IMR-90 (cell line): ENCODE results near the gene GGACT. TPM values are rescaled to one million over a fixed set of nuclear protein-coding genes. Genes with fewer than 3 reads are reported as not detected.

Experiments used
- ATAC-seq: fragments of 200-7000 bp; cut with Tn5 transposase; 2 replicates; pipeline ENCODE4 v1.9.1; 2020; ENCODE audit warnings: low read depth, mild to moderate bottlenecking, moderate library complexity
- BruUV-seq: library from RNA; stranded (reverse); fragments of 400-500 nt; replicated peaks from 2 replicates; lab custom pipeline; 2021; lab: Mats Ljungman, UMichigan
- CTCF ChIA-PET: fragments of 300-600 bp; formaldehyde crosslinking; extraction: SDS; loops from one replicate; lab custom pipeline; 2021; ENCODE audit warnings: antibody characterized with exemption; lab: Yijun Ruan, JAX
- POLR2A ChIA-PET: fragments of 300-600 bp; sonication (Branson Sonifier 250); formaldehyde crosslinking; loops from one replicate; lab custom pipeline; 2022; ENCODE audit warnings: antibody characterized with exemption; ENCODE audit not compliant: unreplicated experiment; lab: Charles Lee
- DNase-seq: peaks from one replicate; pipeline ENCODE4 v3.0.0; 2013
- H2AFZ ChIP-seq: replicated peaks from 2 replicates; pipeline ENCODE3; 2013; ENCODE audit warnings: low read length, mild to moderate bottlenecking; ENCODE audit not compliant: poor library complexity
- H2AK5ac ChIP-seq: 2 replicates; pipeline ENCODE4 v1.6.1; 2013; ENCODE audit warnings: low read depth, low read length, inconsistent platforms
- H2AK9ac ChIP-seq: replicated peaks from 2 replicates; pipeline ENCODE3; 2013; ENCODE audit warnings: mild to moderate bottlenecking, low read depth, low read length, moderate library complexity; ENCODE audit not compliant: poor library complexity
- H2BK120ac ChIP-seq: 2 replicates; pipeline ENCODE4 v1.6.1; 2013; ENCODE audit warnings: low read depth, low read length, inconsistent platforms
- H2BK15ac ChIP-seq: 3 replicates; pipeline ENCODE4 v1.6.1; 2013; ENCODE audit warnings: low read depth, low read length, inconsistent platforms
- H2BK20ac ChIP-seq: 2 replicates; pipeline ENCODE4 v1.6.1; 2013; ENCODE audit warnings: low read depth, mild to moderate bottlenecking, inconsistent platforms, low read length, moderate library complexity
- H2BK5ac ChIP-seq: 2 replicates; pipeline ENCODE4 v1.6.1; 2013; ENCODE audit warnings: mild to moderate bottlenecking, low read depth, low read length, inconsistent platforms; ENCODE audit not compliant: poor library complexity, severe bottlenecking
- H3K14ac ChIP-seq: replicated peaks from 2 replicates; pipeline ENCODE4 v1.6.1; 2013; ENCODE audit warnings: low read depth, low read length, inconsistent platforms
- H3K18ac ChIP-seq: 2 replicates; pipeline ENCODE4 v1.6.1; 2013; ENCODE audit warnings: low read depth, low read length, control low read depth
- H3K23ac ChIP-seq: 2 replicates; pipeline ENCODE4 v1.6.1; 2013; ENCODE audit warnings: low read depth, low read length, inconsistent platforms
- H3K27ac ChIP-seq: 2 replicates; pipeline ENCODE4 v1.5.1; 2013; ENCODE audit warnings: mild to moderate bottlenecking, control low read depth, low read length; ENCODE audit not compliant: insufficient read depth
- H3K27me3 ChIP-seq: 2 replicates; pipeline ENCODE4 v1.6.1; 2013; ENCODE audit warnings: low read length; ENCODE audit not compliant: control insufficient read depth, insufficient read depth
- H3K36me3 ChIP-seq: 2 replicates; pipeline ENCODE4 v1.6.1; 2013; ENCODE audit warnings: low read length, mixed read lengths; ENCODE audit not compliant: control insufficient read depth, insufficient read depth
- H3K4ac ChIP-seq: 2 replicates; pipeline ENCODE4 v1.6.1; 2013; ENCODE audit warnings: low read depth, low read length, inconsistent platforms
- H3K4me1 ChIP-seq: 2 replicates; pipeline ENCODE4 v1.6.1; 2013; ENCODE audit warnings: low read length, mixed read lengths; ENCODE audit not compliant: control insufficient read depth, insufficient read depth
- H3K4me2 ChIP-seq: 2 replicates; pipeline ENCODE4 v1.6.1; 2013; ENCODE audit warnings: low read depth, mild to moderate bottlenecking, control low read depth, low read length, moderate library complexity
- H3K4me3 ChIP-seq: 2 replicates; pipeline ENCODE4 v1.5.1; 2013; ENCODE audit warnings: low read depth, mild to moderate bottlenecking, control low read depth, low read length, moderate library complexity; ENCODE audit not compliant: insufficient read depth
- H3K56ac ChIP-seq: 2 replicates; pipeline ENCODE4 v1.6.1; 2013; ENCODE audit warnings: low read length, inconsistent platforms; ENCODE audit not compliant: insufficient read depth; ENCODE audit errors: extremely low read depth
- H3K79me1 ChIP-seq, 2 experiments: 2 replicates each; pipeline ENCODE4 v1.6.1; 2013; ENCODE audit warnings: low read length in 2 of 2, inconsistent platforms in 1 of 2, low read depth in 1 of 2
- H3K9ac ChIP-seq: 2 replicates; pipeline ENCODE4 v1.6.1; 2013; ENCODE audit warnings: low read depth, low read length, control low read depth
- H3K9me1 ChIP-seq: 2 replicates; pipeline ENCODE4 v1.6.1; 2013; ENCODE audit warnings: low read length, inconsistent platforms; ENCODE audit not compliant: insufficient read depth
- H3K9me3 ChIP-seq: 2 replicates; pipeline ENCODE4 v1.6.1; 2013; ENCODE audit warnings: low read length; ENCODE audit not compliant: control insufficient read depth, insufficient read depth
- H4K20me1 ChIP-seq: 2 replicates; pipeline ENCODE4 v1.6.1; 2013; ENCODE audit warnings: low read length, inconsistent platforms; ENCODE audit not compliant: insufficient read depth
- H4K5ac ChIP-seq: 2 replicates; pipeline ENCODE4 v1.6.1; 2013; ENCODE audit warnings: mild to moderate bottlenecking, low read depth, low read length, control low read depth
- H4K8ac ChIP-seq, 2 experiments: 2 replicates each; pipeline ENCODE4 v1.6.1; 2013; ENCODE audit warnings: low read depth in 2 of 2, low read length in 2 of 2, control low read depth in 1 of 2, inconsistent platforms in 1 of 2
- H4K91ac ChIP-seq: 2 replicates; pipeline ENCODE4 v1.6.1; 2013; ENCODE audit warnings: low read depth, low read length, inconsistent platforms; ENCODE audit not compliant: insufficient read depth
- BHLHE40 ChIP-seq: fragments of 150-350 bp; IDR thresholded peaks from 2 replicates; pipeline ENCODE4 v1.6.1; 2016; ENCODE audit warnings: mild to moderate bottlenecking, low read depth, low read length
- POLR2A ChIP-seq: IDR thresholded peaks from 2 replicates; pipeline ENCODE4 v1.6.1; 2012; ENCODE audit warnings: mild to moderate bottlenecking, low read depth, low read length
- RAD21 ChIP-seq: IDR thresholded peaks from 2 replicates; pipeline ENCODE4 v1.6.1; 2012; ENCODE audit warnings: low read length, improper control_type of control experiment
- RCOR1 ChIP-seq: IDR thresholded peaks from 2 replicates; pipeline ENCODE4 v1.6.1; 2012; ENCODE audit warnings: mild to moderate bottlenecking, low read length, improper control_type of control experiment; ENCODE audit not compliant: insufficient replicate concordance
- RFX5 ChIP-seq: IDR thresholded peaks from 2 replicates; pipeline ENCODE4 v1.8.0; 2012; ENCODE audit warnings: low read depth, mild to moderate bottlenecking, low read length, moderate library complexity
- WGBS, 2 experiments: methylation state at CpG; one replicate each; pipeline versions ENCODE4 v1.1.5 to v1.1.7; 2013; ENCODE audit warnings: missing lambda C conversion rate in 2 of 2; ENCODE audit not compliant: insufficient read length in 1 of 2; ENCODE audit errors: extremely low coverage in 2 of 2; 5-methylcytosine and 5-hydroxymethylcytosine counted together
- dilution Hi-C: fragments of 300-500 bp; cut with HindIII; formaldehyde crosslinking; loops from one replicate; pipeline ENCODE4 v1.14.3; 2018; ENCODE audit warnings: low sequenced_read_pairs; ENCODE audit not compliant: unreplicated experiment
- in situ Hi-C: fragments of 300-500 bp; cut with MboI; formaldehyde crosslinking; loops from 3 replicates; pipeline ENCODE4 v1.14.3; 2019; ENCODE audit warnings: low sequenced_read_pairs, inconsistent platforms, mixed read lengths
- intact Hi-C: fragments of 100-400 bp; cut with micrococcal nuclease; formaldehyde crosslinking; loops from 2 replicates; pipeline ENCODE4 v1.10.0; 2022
- polyA plus RNA-seq, 3 experiments: library from polyadenylated mRNA; depleted of rRNA; stranded (reverse); fragments of >200 nt; gene quantifications; 2 replicates each; pipeline ENCODE4 v1.2.3, GENCODE V29; 2012; ENCODE audit warnings: low replicate concordance in 1 of 3
- total RNA-seq: library from RNA; depleted of rRNA; stranded (reverse); fragments of >200 nt; gene quantifications from 2 replicates; pipeline ENCODE4 v1.2.3, GENCODE V29; 2012

The GGACT gene
- total and polyA plus RNA-seq, 2 of the 4 experiments (the other 2 are of a cell fraction): 2.0 to 2.6 TPM

DNA sequence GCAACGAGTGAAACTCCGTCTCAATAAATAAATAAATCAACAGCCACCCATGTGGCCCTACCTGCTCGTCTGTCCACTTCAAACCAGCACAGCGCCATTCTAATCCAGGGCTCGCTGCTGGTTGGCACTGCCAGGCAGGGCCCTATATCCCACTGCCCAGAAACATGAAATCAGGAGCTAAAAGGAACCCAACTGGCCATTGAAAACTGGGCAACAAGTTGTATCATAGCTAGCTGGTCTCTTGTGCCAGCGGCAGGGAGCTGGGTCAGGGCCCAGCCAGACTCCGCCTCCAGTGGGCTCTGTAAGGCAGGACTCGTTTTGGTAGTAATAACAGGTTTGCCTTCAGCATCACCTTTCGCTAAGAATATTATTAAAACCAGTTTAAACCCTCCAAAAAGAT, 39.3 kb downstream of the GGACT start:
- H3K36me3 ChIP-seq: no peaks in the 10 kb centered on the region
- ChIA-PET CTCF (no interaction called here), POLR2A (no interaction called here)
- dilution Hi-C loops (no loop called here), in situ Hi-C loops (loop anchor here (10.0 kb wide), 1 partner anchor 895 kb away; no protein-coding TSS in a partner anchor), intact Hi-C loops (no loop called here)
- no peaks in the 10 kb centered on the region for H3K27me3 ChIP-seq
- no peaks in the 10 kb centered on the region for H3K9me1 ChIP-seq
- no peak overlapping the region for H3K4me2 ChIP-seq
- DNase-seq (no peak), ATAC-seq (no peak)
- no peaks in the 10 kb centered on the region for H3K9me3 ChIP-seq
- no CpG with 5 or more reads among the region's 9 CpGs for WGBS, 2 experiments
- H3K56ac ChIP-seq: no peak overlapping the region
- no peaks in the 10 kb centered on the region for H3K79me1 ChIP-seq
- H4K91ac ChIP-seq: no peak overlapping the region
- no peak overlapping the region for H3K9ac ChIP-seq
- no peak overlapping the region for H3K4me3 ChIP-seq
- no peak overlapping the region for H4K5ac ChIP-seq
- no peaks in the 10 kb centered on the region for H4K20me1 ChIP-seq
- no peak overlapping the region for H2BK20ac ChIP-seq
- no peak overlapping the region for H2BK5ac ChIP-seq
- peaks cover 2% of the 10 kb centered on the region; the same call in 1 of the 2 replicates for H3K4me1 ChIP-seq
- TF ChIP-seq RFX5 (no peak), RCOR1 (no peak), POLR2A (no peak), BHLHE40 (no peak), RAD21 (no peak)
- H3K23ac ChIP-seq: no peak overlapping the region
- BruUV-seq: no TSS peak
- no peak overlapping the region for H3K27ac ChIP-seq
- H2BK15ac ChIP-seq: no peak overlapping the region
- H3K14ac ChIP-seq: no peak overlapping the region
- H2AK9ac ChIP-seq: no peak overlapping the region
- H3K18ac ChIP-seq: no peak overlapping the region
- no peak overlapping the region for H2AK5ac ChIP-seq
- no peak overlapping the region for H2AFZ ChIP-seq
- no peak overlapping the region for H2BK120ac ChIP-seq
- H3K4ac ChIP-seq: no peak overlapping the region
- no peak overlapping the region for H4K8ac ChIP-seq
